Upper lobe of right lung (tissue), 1 donor: ENCODE data around the gene OR4S1. TPM values are rescaled to one million over a fixed set of nuclear protein-coding genes. Genes with fewer than 3 reads are reported as not detected.
"Not testable (repeated sequence)": the region's sequence is repeated elsewhere in the genome, so short reads cannot be mapped to it uniquely, and the experiment has no call there.

Experiments used
- ATAC-seq: fragments of 200-7000 bp; cut with Tn5 transposase; one replicate; pipeline ENCODE4 v1.9.1; 2020; ENCODE audit warnings: mild to moderate bottlenecking, moderate library complexity
- DNase-seq: peaks from one replicate; pipeline ENCODE4 v3.0.0-alpha.2; 2020
- H3K27ac ChIP-seq: fragments of 200-600 bp; one replicate; pipeline ENCODE4 v1.8.0; 2022
- H3K27me3 ChIP-seq: fragments of 200-600 bp; one replicate; pipeline ENCODE4 v1.8.0; 2022; ENCODE audit warnings: mild to moderate bottlenecking
- H3K36me3 ChIP-seq: fragments of 200-600 bp; one replicate; pipeline ENCODE4 v1.8.0; 2022
- H3K4me1 ChIP-seq: fragments of 200-600 bp; one replicate; pipeline ENCODE4 v1.8.0; 2022
- H3K4me3 ChIP-seq: fragments of 200-600 bp; one replicate; pipeline ENCODE4 v1.8.0; 2022; ENCODE audit warnings: mild to moderate bottlenecking
- H3K9me3 ChIP-seq: fragments of 200-600 bp; one replicate; pipeline ENCODE4 v1.8.0; 2022
- intact Hi-C: fragments of 100-400 bp; cut with DNase I; formaldehyde crosslinking; loops from one replicate; pipeline ENCODE4 v1.11.0; 2022
- total RNA-seq: library from RNA; stranded (reverse); fragmentation: NEBNext Ultra II Directional; extraction: Animal tissue kit (Norgen Biotek cat#: 25700); gene quantifications from one replicate; pipeline ENCODE4 v1.2.1, GENCODE V29; 2021
- TF ChIP-seq, protein P1 (sequence below): fragments of 200-600 bp; IDR thresholded peaks from one replicate; pipeline ENCODE4 v1.8.0; 2022; ENCODE audit warnings: antibody characterized with exemption
- donor health status: DM: no; HTN: yes; CAD: no; lungs with severe emphysema.

OR4S1 gene
- total RNA-seq, 1 donor from 2014 or later: not detected

DNA sequence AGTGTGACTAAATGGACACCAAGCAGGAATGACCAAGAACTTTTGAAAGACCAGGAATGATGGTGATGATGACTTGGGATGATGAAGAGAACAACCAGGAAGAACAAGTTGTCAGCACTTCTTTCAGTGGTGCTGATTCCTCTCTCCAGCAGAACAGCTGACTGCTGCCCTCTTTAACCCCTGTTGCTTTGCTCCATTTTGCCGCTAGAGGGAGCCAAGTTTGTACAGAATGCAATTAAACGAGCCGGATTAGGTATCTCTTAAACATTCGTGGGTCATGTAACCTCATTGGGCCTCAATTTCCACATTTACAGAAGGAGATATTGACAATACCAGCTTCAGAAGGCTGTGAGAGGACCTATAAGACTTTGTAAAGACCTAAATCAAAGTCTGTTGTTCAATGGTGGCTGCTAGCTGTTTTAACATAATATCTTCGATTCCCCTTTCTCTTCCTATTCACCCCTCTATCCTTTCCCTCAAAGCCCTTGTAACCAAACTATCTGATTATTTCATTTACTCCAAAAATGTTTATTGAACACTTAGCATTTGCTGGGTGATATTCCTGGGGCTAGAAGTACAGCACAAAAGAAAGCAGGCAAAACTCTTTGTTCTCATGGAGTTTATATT lies 1.9 kb downstream of the OR4S1 start:
- ATAC-seq (peak; percentile 82), DNase-seq (no peak)
- Histone ChIP-seq H3K27ac (no peak overlapping the region), H3K4me1 (no peaks in the 10 kb centered on the region), H3K9me3 (no peaks in the 10 kb centered on the region), H3K4me3 (no peak overlapping the region), H3K27me3 (no peaks in the 10 kb centered on the region), H3K36me3 (no peaks in the 10 kb centered on the region)
- TF ChIP-seq, protein P1, sequence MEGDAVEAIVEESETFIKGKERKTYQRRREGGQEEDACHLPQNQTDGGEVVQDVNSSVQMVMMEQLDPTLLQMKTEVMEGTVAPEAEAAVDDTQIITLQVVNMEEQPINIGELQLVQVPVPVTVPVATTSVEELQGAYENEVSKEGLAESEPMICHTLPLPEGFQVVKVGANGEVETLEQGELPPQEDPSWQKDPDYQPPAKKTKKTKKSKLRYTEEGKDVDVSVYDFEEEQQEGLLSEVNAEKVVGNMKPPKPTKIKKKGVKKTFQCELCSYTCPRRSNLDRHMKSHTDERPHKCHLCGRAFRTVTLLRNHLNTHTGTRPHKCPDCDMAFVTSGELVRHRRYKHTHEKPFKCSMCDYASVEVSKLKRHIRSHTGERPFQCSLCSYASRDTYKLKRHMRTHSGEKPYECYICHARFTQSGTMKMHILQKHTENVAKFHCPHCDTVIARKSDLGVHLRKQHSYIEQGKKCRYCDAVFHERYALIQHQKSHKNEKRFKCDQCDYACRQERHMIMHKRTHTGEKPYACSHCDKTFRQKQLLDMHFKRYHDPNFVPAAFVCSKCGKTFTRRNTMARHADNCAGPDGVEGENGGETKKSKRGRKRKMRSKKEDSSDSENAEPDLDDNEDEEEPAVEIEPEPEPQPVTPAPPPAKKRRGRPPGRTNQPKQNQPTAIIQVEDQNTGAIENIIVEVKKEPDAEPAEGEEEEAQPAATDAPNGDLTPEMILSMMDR: peak; percentile 79
- intact Hi-C loops: no loop called here

DNA sequence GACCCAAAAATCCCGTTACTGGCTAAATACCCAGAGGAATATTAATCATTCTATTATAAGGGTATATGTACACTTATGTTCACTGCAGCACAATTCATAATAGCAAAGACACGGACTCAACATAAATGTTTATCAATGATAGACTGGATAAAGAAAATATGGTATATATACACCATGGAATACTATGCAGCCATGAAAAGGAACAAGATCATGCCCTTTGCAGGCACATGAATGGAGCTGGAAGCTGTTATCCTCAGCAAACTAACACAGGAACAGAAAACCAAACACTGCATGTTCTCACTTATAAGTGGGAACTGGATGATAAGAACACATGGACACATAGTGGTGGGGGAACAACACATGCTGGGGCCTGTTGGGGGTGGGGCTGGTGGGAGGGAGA lies 7.6 kb downstream of the OR4S1 start:
- H3K9me3 ChIP-seq, H3K27ac ChIP-seq, ATAC-seq, H3K27me3 ChIP-seq, H3K4me3 ChIP-seq, DNase-seq, H3K4me1 ChIP-seq, H3K36me3 ChIP-seq, intact Hi-C loops: not testable (repeated sequence)

DNA sequence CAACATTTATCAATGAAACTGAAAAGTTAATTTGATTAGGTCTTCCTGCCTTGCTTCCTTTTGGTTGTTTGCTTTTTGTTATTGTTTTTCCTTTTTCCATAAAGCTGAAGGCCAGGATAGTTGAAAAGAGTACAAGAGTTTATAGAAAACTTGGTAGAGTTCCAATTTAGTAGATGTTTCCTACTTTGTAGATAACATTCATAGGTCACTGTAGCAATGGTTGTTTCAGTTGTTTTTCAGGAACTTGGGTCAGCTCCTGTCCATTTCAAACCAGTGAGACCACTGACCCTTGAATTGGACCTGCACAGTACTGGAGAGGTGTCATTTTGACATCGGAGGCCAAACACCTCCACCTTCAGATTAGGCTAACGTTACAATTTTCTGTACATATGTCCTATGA lies 13.8 kb downstream of the OR4S1 start:
- H3K4me1 ChIP-seq, intact Hi-C loops, H3K4me3 ChIP-seq, DNase-seq, H3K27ac ChIP-seq, H3K36me3 ChIP-seq, H3K9me3 ChIP-seq, ATAC-seq, H3K27me3 ChIP-seq: not testable (repeated sequence)

DNA sequence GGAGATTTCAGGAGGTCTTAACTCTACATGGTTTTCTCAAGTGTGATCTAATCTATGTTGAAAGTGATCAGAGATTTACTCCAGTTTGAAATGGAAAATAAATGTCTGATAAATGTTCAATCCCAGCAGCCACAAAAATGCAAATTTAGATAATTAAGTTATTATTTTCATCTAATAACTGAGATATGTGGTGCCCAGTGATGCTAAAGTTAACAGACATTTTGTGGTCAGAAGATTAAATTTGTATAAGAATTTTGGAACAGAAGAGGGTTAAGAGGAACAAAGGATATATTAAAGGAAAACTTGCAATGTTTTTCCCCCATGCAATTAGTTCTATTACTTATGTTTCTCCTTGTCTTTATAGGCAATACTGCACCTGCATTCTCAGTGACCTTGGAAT lies 18.6 kb downstream of the OR4S1 start, which contains the start of gene OR4C3:
Gene OR4C3, plus strand, starts transcription at position 301 of the 400 bp plus-strand sequence. CDS start 102 bp downstream, outside the sequence.
- H3K4me3 ChIP-seq, H3K9me3 ChIP-seq, H3K27ac ChIP-seq, H3K4me1 ChIP-seq, DNase-seq, H3K27me3 ChIP-seq, intact Hi-C loops, ATAC-seq, H3K36me3 ChIP-seq: not testable (repeated sequence)

DNA sequence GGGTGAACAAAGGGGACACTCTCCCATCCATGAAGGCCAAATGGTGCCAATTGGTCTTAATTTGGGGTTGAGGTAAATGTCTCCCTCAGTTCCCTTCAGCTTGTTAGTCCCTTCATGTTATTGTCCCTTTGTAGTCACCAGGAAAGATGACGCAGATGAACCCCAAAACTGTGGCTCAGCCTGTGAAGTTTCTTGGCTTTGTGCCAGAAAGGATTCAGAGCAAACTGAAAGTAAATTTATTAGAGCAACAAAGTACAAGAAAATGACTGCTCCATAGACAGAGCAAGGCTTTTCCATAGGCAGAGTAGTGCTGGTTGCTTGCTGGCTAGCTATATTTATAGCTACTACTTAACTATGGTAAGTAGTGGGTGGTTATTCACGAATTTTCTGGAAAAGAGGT lies 35.4 kb downstream of the OR4S1 start:
- intact Hi-C loops: no loop called here
- no peak for DNase-seq
- Histone ChIP-seq H3K27me3 (no peaks in the 10 kb centered on the region), H3K36me3 (no peaks in the 10 kb centered on the region), H3K4me3 (no peak overlapping the region), H3K27ac (no peak overlapping the region), H3K9me3 (no peaks in the 10 kb centered on the region), H3K4me1 (no peaks in the 10 kb centered on the region)
- ATAC-seq: no peak
- TF ChIP-seq, protein P1: no peak

DNA sequence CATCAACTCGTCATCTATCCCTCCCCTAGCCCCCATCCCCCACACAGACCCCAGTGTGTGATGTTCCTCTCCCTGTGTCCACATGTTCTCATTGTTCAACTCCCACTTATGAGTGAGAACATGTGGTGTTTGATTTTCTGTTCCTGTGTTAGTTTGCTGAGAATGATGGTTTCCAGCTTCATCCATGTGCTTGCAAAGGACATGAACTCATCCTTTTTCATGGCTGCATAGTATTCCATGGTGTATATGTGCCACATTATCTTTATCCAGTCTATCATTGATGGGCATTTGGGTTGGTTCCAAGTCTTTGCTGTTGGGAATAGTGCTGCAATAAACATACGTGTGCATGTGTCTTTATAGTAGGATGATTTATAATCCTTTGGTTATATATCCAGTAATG lies 36.5 kb downstream of the OR4S1 start:
- DNase-seq, H3K4me3 ChIP-seq, H3K27ac ChIP-seq, H3K4me1 ChIP-seq, H3K36me3 ChIP-seq, ATAC-seq, intact Hi-C loops, H3K27me3 ChIP-seq, H3K9me3 ChIP-seq: not testable (repeated sequence)

DNA sequence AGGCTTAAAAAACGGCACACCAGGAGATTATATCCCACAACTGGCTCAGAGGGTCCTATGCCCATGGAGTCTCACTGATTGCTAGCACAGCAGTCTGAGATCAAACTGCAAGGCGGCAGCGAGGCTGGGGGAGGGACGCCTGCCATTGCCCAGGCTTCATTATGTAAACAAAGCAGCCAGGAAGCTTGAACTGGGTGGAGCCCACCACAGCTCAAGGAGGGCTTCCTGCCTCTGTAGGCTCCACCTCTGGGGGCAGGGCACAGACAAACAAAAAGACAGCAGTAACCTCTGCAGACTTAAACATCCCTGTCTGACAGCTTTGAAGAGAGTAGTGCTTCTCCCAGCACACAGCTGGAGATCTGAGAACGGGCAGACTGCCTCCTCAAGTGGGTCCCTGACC lies 40.3 kb downstream of the OR4S1 start:
- H3K36me3 ChIP-seq, H3K27me3 ChIP-seq, ATAC-seq, H3K4me3 ChIP-seq, H3K4me1 ChIP-seq, DNase-seq, H3K27ac ChIP-seq, H3K9me3 ChIP-seq, intact Hi-C loops: not testable (repeated sequence)

DNA sequence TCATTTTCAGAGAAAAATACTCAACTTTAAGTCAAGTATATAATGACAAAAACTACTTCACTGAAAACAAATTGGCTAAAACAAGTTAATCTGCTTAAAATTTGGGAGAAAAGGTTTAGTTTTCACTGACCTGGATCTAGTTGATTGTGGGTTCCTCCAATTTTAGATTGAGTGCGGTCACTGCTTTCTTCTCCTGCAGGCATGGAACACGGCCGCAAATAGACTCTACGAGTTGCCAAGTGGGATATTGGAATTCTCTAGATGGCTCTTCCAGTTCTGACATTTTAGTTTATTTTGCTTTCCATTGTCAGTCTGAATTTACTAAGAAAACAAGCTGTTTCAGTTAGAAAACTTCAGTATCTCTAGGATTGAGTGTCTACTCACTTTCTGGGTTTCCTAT lies 48.0 kb downstream of the OR4S1 start:
- no peaks in the 10 kb centered on the region for H3K9me3 ChIP-seq
- TF ChIP-seq, protein P1: no peak
- H3K4me1 ChIP-seq: no peaks in the 10 kb centered on the region
- intact Hi-C loops: no loop called here
- no peak overlapping the region for H3K27ac ChIP-seq
- no peaks in the 10 kb centered on the region for H3K27me3 ChIP-seq
- no peak overlapping the region for H3K4me3 ChIP-seq
- DNase-seq (no peak), ATAC-seq (no peak)
- no peaks in the 10 kb centered on the region for H3K36me3 ChIP-seq
